NCI-H2107 (cell line): ENCODE measurements around the gene INHBE.
"Not testable (repeated sequence)": the region's sequence is repeated elsewhere in the genome, so short reads cannot be mapped to it uniquely, and the experiment has no call there.

Experiments used
- DNase-seq: peaks from one replicate; lab custom pipeline; 2025; lab: John Stamatoyannopoulos, UW

INHBE gene, protein sequence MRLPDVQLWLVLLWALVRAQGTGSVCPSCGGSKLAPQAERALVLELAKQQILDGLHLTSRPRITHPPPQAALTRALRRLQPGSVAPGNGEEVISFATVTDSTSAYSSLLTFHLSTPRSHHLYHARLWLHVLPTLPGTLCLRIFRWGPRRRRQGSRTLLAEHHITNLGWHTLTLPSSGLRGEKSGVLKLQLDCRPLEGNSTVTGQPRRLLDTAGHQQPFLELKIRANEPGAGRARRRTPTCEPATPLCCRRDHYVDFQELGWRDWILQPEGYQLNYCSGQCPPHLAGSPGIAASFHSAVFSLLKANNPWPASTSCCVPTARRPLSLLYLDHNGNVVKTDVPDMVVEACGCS

GRCh38 chr12:57454566-57455373, at the start of gene INHBE:
TSS of gene INHBE (plus strand) at chr12:57455307. CDS start at chr12:57455537, 230 bp downstream.
- DNase-seq, result peak; percentile 82

DNA sequence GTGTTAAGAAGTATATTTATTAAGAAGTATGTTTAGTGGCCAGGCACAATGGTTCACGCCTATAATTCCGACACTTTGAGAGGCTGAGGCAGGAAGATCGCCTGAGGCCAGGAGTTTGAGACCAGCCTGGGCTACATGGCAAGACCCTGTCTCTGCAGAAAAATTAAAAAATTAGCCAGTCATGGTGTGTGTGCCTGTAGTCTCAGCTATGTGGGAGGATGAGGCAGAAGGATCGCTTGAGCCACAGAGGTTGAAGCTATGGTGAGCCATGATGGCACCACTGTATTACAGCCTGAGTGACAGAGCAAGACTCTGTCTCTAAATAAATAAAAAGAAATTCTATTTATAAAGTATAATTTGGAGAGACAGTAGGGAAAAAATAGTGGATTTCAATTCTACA, 44.6 kb upstream of the INHBE start:
- DNase-seq, result no peak

- DNase-seq, result not testable (repeated sequence)
Observed at GRCh38 chr12:57414160-57414559, 40.9 kb upstream of the INHBE start.

DNA sequence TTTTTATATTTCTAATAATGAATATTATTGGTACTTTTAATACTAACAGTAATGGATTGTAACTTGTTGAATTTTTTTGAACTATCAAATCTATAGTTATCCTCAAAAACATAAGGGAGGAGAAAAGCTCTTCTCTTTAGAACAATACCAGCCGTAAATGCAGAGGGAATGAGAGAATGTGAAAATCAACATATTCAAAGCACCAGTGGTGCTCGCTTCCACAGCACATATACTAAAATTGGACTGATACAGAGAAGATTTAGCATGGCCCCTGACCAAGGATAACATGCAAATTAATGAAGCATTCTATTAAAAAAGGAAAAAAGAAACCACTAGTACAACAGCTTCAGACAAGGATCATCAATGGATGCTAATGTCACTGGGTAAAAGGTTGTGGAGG, 40.0 kb upstream of the INHBE start:
- no peak for DNase-seq

- DNase-seq, result no peak
Observed at GRCh38 chr12:57416039-57416996, 38.8 kb upstream of the INHBE start.

- no peak for DNase-seq
Observed at GRCh38 chr12:57418255-57418654, 36.9 kb upstream of the INHBE start.

GRCh38 chr12:57419495-57419894, 35.6 kb upstream of the INHBE start:
- DNase-seq, result no peak

- no peak for DNase-seq
Observed at GRCh38 chr12:57420482-57420881, 34.6 kb upstream of the INHBE start.

DNA sequence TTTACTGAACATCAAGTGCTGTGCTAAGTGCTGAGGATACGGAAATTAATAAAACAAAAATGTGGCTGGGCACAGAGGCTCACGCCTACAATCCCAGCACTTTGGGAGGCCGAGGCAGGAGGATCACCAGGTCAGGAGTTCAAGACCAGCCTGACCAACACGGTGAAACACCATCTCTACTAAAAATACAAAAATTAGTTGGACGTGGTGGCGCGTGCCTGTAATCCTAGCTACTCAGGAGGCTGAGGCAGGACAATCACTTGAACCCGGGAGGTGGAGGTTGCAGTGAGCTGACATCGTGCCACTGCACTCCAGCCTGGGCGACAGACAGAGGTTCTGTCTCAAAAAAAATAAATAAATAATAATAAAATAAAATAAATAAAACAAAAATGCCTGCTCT, 28.2 kb upstream of the INHBE start:
- not testable (repeated sequence) for DNase-seq

DNA sequence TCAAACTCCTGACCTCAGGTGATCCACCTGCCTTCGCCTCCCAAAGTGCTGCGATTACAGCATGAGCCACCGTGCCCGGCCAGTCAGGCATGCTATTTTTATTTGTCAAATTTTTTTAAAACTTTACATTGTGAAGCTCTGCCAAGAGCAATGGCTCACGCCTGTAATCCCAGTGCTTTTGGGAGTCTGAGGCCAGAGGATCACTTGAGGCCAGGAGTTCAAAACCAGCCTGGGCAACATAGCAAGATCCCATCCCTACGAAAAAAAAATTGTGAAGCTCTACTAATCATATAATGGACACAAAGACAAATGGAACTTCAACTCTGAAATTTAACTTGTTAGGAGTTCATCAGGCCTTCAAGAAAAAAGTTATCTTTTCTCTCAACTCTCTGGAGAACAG, 26.1 kb upstream of the INHBE start:
- no peak for DNase-seq

GRCh38 chr12:57429473-57430111, 25.5 kb upstream of the INHBE start:
- DNase-seq, result no peak

DNA sequence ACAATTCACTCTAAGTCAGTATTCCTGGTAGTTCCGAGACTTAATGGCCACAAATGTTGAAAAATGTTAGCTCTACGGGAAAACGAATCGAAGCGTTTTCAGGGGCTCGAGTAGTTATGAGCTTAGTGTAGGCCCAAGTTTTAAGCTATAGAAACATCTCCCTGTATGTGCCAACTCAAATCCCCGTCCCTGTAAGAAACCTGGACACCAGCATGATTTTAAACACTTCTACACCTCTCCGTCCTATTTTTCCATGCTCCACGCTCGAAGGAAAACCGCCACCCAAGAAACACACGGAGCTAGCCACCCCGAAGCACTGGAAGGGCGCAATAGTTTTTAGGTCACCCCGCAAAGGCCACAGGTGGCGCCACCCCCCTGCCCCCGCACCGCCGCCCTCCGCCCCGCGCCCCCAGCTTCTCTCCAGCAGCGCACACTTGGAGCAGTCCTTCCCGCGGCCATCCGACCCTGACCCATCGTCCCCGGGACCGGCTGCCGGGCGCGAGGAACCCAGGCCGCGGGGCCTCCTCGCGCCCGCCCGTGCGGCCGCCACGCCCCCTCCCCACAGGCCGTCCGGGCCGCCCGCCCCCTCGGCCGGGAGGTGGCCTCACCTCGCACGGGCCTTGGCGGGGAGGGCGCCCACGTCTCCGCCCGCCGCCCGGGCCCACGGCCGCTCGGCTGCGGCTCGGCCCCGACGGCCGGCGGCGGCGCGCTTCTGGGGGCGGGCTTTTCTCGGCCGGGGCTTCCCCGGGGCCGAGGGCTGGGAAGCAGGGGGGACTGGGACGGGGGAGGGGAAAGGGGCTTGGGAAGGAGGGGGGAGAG, 24.8 kb upstream of the INHBE start:
- no peak for DNase-seq

DNA sequence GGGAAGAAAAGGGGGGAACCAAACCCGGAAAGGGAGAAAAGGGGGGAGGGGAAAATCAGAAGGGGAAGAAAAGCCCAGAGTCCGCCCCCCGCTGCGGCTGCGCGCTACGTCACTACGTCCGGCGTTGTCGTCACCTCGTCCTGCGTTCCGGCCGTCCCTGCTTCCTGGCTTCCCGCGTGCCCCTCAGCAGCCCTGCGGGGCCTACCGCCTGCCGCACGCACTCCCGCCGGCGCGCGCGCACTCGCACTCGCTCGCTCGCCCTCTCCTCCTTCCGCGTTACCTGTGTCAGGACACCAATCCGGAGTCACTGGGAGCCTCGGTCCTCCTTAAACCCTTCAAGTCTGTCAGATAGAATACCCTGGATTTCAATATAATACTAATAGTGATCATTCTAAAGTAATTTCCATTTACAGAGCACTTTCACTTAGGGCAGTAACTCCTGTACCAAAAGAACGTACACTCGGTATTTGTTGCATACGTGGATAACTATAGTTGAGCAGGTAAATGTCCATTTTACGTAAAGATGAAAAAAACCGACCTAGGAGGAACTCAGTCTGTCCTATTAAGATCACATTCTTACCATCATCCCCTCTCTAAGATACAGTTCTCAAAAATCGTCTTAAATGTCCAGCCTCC, 24.1 kb upstream of the INHBE start, which contains the start of gene R3HDM2:
Gene R3HDM2 (minus strand): TSS at position 113 of the 636 bp plus-strand sequence. CDS start 120,615 bp downstream, outside the sequence.
- peak; percentile 92 for DNase-seq

DNA sequence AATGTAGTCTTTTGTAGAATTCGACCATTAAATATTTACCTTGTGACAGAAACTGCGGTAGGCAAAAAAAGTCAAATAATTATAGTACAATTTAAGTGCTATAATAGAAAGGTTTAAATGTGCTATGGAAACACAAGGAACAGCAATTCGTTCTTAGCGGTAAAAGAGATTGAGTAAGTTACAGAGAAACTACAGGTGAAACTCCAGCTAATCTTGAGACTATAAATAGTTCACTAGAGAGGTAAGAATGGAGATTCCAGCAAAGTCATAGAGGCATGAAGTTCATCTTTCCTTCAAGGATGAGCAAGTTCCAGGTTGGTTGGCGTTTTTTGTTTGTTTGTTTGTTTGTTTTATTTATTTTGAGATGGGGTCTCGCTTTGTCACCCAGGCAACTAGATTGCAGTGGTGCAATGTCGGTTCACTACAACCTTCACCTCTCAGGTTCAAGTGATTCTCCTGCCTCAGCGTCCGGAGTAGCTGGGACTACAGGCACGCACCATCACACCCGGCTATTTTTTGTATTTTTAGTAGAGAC, 23.4 kb upstream of the INHBE start:
- DNase-seq, result no peak

- DNase-seq, result no peak
Observed at GRCh38 chr12:57433370-57433769, 21.7 kb upstream of the INHBE start.

DNA sequence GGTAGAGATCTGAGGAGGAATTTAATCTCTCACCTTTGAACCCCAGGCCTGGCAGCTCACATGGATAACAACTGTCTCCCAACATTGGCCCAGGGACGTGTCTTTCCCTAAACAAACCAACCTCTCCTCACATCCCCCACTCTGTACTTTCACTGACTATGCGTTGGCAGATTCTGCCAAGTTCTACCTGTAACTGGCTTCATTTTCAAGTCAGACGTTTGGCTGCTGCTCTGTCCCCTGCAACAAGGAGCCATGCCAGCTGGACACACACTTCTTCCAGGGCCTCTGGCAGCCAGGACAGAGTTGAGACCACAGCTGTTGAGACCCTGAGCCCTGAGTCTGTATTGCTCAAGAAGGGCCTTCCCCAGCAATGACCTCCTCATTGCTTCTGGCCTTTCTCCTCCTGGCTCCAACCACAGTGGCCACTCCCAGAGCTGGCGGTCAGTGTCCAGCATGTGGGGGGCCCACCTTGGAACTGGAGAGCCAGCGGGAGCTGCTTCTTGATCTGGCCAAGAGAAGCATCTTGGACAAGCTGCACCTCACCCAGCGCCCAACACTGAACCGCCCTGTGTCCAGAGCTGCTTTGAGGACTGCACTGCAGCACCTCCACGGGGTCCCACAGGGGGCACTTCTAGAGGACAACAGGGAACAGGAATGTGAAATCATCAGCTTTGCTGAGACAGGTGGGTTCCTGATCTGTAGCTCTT, 20.4 kb upstream of the INHBE start, which contains the start of gene INHBC:
Gene INHBC (plus strand): TSS at position 268 of the 707 bp plus-strand sequence. CDS start 103 bp downstream, at position 371.
- DNase-seq, result no peak

DNA sequence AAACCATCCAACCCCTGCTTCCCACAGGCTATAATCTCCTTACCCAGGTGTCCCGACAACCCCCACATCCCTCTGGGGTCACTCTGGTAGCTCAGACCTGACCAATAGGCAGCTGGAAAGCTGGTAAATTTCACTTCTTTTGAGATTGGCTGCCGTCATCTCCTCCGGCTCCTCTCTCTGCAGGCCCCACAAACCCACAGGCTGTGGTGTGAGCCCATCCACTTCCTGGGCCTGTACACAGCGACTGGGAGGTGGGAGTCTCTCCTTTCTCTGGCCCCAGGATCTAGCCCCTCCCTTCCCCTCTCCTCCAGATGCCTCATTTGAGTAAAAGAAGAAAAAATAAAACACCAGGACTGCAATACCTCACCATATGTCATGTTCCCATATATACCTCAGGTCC, 19.8 kb upstream of the INHBE start:
- no peak for DNase-seq

GRCh38 chr12:57438400-57438799, 16.7 kb upstream of the INHBE start:
- no peak for DNase-seq

- no peak for DNase-seq
Observed at GRCh38 chr12:57439762-57440266, 15.3 kb upstream of the INHBE start.
